CD4-positive, alpha-beta T cell treated with Interleukin-1 beta for 1 hour (primary cell): ENCODE measurements around the gene FOXK2.
"Not testable (repeated sequence)": the region's sequence is repeated elsewhere in the genome, so short reads cannot be mapped to it uniquely, and the experiment has no call there.

ENCODE experiments used
- DNase-seq, 2 donors: peaks; one replicate each; pipeline ENCODE4 v3.0.0-alpha.2; 2020 to 2022

Gene FOXK2

DNA sequence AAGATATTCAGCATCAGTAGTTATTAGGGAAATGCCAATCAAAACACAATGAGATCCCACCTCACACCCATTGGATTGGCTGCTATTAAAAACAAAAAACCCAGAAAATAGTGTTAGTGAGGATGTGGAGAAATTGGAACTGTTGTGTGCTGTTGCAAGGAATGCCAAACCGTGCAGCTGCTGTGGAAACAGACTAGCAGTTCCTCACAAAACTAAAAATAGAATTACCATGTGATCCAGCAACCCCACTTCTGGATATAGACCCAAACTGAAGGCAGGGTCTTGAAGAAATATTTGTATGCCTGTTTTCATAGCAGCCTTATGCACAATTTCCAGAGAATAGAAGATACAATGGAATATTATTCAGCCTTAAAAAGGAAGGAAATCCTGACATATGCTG lies 46.0 kb downstream of the FOXK2 start:
- DNase-seq: no peak

DNA sequence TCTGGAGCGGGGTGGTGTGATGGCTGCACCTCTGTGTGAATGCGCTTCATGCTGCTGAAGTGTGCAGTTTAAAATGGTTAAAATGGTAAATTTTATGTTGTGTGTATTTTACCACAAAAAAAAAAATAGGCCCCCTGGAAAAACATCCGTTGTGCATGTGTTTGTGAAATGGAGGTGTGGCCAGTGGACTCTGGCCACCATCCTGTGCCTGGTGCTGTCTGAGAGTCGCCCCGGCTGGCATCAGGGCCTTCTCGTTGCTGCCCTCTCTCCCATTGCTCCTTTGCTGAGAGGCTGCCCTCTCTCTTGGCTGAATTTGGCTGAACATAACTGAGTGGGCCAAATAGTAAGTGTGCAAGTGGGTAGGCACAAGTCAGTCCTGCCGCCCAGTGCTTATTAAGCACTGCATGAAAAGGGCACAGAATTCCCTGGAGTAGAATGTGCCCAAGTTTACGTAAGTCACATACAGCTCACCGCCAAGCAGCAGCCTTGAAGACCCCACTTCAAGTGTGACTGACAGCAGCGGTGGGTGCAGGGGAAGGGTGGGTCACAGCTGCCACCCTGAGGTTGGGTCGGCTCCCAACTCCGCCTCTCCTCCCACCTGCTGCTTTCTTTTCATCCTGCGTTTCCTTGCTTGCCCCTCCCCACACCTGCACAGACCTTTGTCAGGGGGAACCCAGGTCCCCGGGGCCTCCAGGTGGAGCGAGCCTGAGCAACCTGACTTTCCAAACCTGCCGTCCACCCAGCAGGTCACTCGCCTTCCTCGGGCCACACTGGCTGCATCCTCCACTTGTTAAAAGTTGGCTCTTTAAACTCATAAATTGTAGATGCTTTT lies 46.8 kb downstream of the FOXK2 start:
- no peak for DNase-seq

DNA sequence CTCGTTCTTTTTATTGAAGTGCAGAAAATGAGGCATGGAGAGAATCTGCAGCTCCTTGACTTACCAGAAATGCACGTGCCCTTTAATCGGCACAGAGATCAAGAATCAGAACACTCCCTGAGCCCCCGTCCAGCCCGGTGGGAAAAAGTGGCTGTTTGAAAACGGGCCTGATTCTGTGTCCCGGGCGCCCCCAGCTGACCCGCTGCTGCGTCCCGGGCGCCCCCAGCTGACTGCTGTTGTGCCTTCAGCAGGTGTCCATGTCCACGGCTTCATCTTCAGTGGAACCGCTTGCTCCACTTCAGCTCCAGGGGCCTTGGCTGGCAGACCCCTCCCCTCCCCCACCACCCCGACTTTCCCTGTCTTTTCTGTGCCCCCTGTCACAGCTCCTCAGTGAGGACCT lies 47.8 kb downstream of the FOXK2 start:
- no peak for DNase-seq

DNA sequence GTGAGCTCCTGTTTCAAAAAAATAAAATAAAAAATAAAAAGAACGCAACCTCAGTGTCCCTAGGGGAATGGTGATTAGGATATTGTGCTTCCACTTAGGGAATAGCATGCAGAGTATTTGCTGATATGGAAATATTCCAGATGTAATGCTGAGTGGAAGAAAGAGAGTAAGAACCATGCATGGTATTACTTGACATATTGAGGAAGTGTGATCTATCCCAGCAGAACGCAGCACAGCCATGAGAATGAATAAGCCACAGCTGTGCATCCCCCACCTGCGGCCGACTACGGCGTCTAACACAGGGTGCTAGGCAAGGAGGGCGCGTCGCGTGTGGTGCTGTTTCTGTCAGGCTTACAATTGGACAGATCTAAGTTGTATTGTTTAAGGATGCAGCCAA lies 49.5 kb downstream of the FOXK2 start:
- no peak for DNase-seq

DNA sequence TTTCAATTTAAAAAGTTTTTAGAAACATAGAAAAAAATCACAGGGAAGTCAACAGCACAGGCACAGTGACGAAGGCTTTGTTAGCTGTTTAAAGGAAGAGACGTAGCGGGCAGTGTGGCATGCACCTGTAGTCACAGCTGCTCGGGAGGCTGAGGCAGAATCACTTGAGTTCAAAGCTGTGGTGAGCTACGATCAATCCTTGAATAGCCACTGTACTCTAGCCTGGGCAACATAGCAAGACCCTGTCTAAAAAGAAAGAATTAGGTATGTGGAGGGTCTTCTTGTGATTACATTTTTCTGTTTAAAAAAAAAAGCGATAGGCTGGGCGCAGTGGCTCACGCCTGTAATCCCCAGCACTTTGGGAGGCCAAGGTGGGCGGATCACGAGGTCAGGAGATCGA lies 50.1 kb downstream of the FOXK2 start:
- DNase-seq: no peak

DNA sequence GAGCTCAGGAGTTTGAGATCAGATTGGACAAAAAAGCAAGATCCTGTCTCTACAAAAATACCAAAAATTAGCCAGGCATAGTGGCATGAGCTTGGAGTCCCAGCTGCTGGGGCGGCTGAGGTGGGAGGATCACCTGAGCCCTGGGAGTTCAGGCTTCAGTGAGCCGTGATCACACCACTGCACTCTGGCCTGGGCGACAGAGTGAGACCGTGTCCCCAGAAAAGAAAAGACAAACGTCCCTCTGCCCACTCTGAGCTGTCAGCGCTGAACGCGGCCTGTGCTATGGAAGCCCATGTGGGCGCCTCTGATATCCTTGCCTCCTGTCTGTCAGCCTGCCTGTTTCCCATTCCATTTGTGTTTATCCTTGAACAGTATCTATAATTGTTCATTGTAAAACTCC lies 50.7 kb downstream of the FOXK2 start:
- DNase-seq: no peak

DNA sequence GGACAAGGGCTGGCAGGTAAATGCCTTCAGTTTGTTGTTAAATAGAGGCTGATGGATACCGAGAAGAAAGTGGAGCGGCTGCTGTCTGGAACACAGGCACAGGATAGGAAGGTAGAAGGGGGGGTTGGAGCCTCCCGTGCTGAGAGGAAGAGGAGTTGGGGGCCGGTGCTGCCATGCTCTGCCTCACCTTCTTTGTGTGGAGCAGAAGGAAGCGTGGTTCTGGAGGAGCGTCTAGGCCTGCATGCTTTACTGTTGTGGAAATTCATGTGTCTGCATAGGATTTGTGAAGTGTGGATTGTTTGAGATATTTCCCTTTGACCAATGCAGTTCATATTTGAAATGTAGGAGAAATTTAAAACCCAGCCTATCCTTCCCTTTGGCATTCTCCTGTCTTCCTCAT lies 52.3 kb downstream of the FOXK2 start:
- no peak for DNase-seq

DNA sequence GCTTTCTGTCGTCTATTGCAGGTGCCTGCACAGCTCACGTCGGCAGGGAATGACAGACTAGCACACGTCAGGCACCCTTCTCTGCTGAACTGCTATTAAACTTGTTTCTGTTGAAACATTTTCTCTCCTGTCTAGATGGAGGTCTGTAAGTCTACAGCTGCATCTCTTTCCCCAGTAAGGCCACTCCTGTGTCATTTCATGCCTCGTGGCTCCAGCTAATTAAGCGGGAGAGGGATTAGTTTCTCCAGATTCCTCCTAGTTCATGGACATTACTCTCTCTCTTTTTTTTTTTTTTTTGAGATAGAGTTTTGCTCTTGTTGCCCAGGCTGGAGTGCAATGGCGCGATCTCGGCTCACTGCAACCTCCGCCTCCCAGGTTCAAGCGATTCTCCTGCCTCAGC lies 54.5 kb downstream of the FOXK2 start:
- no peak for DNase-seq

DNA sequence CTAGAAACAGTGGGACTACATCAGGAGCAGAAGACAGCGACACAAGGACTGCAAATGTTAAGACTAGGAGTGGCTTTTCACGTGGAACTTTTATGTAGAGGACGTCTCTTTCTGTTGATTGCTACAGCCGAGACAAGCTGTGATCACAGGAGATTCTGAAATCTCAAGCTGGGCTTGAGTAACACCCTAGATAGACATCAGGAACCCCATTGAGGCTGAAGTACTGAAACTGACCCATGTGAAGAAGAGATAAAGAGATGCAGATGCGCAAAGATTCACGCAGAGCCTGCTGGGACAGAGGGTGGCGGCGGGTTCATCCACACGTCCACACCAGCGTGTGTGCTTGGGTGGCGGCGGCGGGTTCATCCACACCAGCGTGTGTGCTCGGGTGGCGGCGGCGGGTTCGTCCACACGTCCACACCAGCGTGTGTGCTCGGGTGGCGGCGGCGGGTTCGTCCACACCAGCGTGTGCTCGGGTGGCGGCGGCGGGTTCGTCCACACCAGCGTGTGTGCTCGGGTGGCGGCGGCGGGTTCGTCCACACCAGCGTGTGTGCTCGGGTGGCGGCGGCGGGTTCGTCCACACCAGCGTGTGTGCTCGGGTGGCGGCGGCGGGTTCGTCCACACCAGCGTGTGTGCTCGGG lies 56.2 kb downstream of the FOXK2 start:
- not testable (repeated sequence) for DNase-seq

DNA sequence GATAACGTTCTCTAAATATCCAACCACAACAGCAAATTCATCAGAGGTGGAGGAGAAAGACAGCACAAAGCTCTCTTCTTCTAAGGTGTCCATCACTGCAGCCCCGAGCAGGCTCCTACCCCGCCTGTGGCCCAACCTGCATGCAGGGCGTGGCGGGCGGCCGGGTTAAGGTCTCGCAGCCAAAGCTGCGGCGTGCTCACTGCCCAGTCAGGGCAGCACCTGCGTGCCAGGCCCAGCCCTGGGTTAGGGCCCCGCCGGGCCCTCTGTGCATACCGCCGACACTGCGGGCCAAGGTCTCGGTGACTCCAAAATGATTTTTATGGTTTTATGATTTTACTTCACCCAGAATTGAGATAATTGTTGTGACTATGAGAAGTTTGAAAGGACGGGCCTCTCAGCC lies 57.8 kb downstream of the FOXK2 start:
- DNase-seq: no peak

DNA sequence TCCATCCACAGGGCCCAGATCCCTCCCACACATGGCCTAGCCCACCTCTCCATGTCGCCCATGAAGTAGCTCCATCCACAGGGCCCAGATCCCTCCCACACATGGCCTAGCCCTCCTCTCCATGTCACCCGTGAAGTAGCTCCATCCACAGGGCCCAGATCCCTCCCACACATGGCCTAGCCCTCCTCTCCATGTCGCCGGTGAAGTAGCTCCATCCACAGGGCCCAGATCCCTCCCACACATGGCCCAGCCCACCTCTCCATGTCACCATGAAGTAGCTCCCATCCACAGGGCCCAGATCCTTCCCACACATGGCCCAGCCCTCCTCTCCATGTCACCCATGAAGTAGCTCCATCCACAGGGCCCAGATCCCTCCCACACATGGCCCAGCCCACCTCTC lies 60.4 kb downstream of the FOXK2 start:
- DNase-seq: not testable (repeated sequence)

DNA sequence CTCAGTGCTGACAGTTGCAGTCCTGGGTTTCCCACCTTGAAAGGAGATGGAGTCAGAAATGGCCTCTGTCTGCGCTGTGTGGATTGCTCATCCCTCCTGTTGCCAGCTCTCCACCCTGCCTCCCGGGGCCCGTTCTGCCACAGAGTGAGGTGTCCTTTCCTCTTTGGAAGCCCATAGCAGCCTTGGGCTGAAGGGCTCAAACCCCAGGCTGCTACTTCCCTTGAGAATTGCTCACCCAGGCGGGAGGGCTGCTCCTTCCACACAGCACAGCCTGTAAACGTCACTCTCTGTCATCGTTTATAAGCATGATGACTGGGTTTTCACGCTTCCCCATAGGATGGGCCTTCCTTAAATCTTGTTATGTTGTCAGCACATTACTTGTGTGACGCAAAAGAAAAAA lies 62.7 kb downstream of the FOXK2 start:
- DNase-seq: no peak

DNA sequence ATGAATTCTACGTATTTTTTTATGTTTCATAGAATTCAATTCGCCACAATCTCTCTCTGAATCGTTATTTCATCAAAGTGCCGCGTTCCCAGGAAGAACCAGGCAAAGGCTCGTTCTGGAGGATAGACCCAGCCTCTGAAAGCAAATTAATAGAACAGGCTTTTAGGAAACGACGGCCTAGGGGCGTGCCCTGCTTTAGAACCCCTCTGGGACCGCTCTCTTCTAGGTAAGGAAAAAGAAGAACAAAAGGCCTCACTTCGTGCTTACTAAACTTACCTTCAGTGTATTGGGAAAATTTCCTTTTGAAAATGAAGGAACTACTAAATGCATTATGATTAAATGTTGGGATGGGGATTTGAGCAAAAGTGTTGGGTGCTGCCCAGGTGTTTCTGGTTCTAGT lies 63.2 kb downstream of the FOXK2 start:
- no peak for DNase-seq

DNA sequence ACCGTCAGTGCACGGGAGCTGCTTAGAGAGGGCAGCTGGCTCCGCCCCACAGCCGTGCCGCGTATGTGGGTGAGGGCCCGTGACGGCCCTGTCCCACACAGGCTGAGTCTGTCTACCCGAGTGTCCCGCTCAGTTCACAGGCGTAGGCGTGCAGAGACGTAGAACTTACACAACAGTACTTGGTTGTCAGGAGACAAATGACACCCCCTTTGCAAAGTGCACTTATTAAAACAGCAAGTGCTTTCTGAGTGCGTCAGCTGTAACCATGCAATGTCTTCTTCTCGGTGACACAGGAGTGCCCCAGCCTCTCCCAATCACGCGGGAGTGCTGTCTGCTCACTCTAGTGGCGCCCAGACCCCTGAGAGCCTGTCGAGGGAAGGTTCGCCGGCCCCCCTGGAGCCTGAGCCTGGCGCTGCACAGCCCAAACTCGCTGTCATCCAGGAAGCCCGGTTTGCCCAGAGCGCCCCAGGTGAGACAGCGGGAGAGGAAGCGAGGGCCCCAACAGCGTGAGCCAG lies 64.2 kb downstream of the FOXK2 start:
- DNase-seq: peak in 1 of 2 donors; percentile 28

DNA sequence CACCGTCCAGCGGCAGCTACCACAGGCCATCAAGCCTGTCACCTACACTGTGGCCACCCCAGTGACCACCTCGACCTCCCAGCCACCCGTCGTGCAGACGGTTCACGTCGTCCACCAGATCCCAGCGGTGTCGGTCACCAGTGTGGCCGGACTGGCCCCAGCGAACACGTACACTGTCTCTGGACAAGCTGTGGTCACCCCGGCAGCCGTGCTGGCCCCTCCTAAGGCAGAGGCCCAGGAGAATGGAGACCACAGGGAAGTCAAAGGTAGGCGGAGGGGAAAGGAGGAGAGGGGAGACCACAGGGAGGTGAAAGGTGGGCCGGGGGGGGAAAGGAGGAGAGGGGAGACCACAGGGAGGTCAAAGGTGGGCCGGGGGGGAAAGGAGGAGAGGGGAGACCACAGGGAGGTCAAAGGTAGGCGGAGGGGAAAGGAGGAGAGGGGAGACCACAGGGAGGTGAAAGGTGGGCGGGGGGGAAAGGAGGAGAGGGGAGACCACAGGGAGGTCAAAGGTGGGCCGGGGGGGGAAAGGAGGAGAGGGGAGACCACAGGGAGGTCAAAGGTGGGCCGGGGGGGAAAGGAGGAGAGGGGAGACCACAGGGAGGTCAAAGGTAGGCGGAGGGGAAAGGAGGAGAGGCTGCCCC lies 66.5 kb downstream of the FOXK2 start:
- not testable (repeated sequence) for DNase-seq

DNA sequence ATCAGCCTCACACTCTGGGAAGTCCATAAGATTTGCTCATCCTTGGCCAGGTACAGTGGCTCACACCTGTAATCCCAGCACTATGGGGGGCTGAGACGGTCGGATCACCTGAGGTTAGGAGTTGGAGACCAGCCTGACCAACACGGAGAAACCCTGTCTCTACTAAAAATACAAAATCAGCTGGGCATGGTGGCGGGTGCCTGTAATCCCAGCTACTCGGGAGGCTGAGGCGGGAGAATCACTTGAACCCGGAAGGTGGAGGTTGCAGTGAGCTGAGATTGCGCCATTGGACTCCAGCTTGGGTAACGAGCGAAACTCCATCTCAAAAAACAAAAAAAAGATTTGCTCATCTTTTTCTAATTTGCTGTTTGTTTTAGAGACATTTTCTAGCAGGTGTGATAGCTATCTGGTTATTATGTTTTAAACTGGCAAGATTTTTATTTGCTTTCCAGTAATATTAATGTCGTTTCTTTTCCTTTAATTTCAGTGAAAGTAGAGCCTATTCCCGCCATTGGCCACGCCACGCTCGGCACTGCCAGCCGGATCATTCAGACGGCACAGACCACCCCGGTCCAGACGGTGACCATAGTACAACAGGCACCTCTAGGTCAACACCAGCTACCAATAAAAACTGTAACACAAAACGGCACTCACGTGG lies 67.2 kb downstream of the FOXK2 start:
- no peak for DNase-seq

DNA sequence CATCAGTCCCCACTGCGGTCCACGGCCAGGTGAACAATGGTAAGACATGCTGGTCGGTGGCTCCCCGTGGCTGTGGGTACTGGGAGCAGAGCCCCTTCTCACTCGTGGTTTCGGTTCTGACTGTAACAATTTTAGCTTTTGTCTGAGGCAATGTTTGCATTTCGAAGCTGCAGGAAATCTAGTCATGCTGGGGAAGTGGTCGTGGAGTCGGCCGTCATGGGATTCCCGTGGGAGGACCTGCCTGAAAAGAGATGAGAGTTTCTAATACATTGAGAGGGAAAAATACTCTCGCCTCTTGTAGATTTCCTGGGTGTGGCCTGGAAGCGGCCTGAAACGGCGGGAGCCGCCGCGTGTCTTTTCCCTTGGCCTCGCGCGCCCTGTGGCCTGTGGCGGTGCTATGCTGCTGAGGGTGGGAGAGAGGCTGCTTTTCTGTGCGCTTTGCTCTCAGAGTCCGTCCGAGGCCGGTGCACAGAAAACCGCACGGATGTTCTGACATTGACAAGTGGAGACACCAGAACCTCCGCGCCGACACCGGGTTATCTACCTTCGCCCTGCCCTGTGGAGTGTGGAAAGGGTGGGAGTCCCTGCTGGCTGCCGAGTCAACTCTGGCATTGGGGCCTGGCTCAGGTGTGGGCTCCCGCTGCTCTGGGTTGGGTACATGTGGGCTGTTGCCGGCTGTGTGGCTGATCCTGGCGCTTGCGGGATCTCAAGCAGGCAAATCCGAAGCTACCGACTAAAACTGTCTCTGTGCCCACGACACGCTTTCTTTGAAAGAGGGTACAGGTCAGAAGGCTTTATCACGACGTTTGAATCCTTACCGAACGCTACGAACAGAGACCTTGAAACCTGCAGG lies 67.9 kb downstream of the FOXK2 start:
- DNase-seq: no peak

DNA sequence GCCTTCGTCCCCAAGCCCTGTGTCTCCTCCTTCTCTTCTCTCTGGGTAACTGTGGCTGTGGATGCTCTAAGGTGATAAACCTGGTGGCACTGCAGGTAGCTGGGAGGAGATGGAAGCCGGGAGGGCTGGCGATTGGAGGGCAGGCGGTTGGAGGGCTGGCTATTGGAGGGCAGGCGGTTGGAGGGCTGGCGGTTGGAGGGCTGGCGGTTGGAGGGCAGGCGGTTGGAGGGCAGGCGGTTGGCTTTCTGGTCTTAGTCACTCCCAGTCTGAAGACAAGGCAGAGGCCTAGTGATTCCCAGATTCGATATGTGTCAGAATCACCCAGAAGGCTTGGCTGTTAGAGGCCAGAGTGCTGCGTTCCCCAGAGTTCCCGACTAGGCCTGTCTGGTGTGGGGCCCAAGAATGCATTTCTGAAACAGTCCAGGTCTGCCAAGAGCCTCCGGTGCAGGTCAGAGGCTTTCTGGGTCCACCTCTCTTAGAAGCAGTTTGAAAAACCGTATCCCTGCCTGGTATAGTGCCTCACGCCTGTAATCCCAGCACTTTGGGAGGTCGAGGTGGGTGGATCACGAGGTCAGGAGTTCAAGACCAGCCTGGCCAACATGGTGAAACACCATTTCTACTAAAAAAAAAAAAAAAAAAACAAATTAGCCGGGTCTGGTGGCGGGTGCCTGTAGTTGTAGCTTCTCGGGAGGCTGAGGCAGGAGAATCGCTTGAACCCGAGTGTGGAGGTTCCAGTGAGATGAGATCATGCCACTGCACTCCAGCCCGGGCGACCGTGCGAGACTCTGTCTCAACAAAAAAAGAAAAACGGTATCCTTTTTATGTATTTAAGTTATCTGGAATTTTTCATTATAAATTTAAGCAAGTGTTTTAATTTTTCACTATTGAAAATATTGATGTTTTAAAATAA lies 69.0 kb downstream of the FOXK2 start:
- DNase-seq: no peak

DNA sequence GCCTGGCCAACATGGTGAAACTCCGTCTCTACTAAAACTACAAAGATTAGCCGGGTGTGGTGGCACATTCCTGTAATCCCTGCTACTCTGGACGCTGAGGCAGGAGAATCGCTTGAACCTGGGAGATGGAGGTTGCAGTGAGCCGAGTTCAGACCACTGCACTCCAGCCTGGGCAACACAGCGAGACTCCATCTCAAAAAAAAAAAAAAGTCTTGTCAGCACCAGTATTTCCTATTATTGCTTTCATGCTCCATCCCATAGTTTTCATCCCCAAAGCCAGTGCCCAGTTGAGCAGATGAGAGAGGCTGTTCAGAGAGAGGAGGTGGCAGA lies 70.3 kb downstream of the FOXK2 start:
- DNase-seq: no peak

DNA sequence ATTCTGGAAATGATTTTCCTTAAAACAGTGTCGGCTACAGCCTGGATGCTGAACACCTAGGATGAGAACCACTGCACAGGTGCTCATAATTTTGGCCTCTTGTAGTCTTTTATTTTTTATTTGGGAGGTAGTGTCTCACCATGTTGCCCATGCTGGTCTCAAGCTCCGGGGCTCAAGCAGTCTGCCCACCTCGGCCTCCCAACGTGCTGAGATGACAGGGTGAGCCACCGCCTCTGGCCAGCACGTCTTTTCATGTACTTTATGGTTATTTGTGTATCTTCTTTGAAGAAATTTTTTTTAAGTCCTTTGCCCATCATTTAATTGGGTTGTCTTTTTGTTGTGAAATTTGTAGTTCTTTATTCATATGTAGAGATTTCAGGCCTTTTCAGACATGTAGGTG lies 70.7 kb downstream of the FOXK2 start:
- DNase-seq: no peak

DNA sequence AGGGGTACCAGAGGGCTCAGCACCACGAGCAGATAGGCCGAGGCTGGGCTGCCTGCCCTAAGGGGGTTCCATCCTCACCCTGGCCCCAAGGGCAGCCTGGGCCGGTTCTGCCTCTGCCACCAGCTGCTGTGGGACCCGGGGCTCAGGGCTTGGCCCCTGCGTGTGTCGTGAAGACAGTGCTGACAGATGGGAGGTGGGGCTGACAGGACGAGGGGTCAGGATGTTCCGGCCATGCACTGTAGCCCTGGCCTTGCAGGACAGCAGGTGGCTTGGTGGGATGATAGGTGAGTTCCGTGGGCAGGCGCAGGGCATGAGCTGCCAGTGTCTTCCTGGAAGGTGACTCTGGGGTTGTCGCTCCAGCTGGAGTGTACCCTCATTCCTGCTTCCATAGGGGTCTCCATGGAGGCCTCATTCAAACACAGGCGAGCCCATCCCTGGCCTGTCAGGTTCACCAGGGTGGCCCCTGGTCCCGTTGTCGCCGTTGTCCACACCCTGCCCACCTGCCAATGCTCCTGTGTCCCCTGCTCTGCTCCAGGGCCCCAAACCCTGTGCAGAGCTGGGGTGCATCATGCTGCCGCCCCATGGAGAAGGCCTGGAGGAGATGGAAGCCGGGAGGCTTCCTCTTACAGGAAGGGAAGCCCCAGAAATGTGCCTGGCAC lies 71.5 kb downstream of the FOXK2 start:
- no peak for DNase-seq
